HepG2 (cell line): ENCODE data around the gene RHBDD2. TPM values are rescaled to one million over a fixed set of nuclear protein-coding genes. Genes with fewer than 3 reads are reported as not detected.

Source experiments
- DPF2 ChIP-seq: sonication (generic); formaldehyde crosslinking; IDR thresholded peaks from 2 replicates; pipeline ENCODE4 v1.4.0; 2020; ENCODE audit warnings: mild to moderate bottlenecking, low read depth, missing genetic modification reagents, borderline replicate concordance
- HMGXB4 ChIP-seq, 2 experiments: sonication (generic) in 1 of 2; formaldehyde crosslinking in 1 of 2; IDR thresholded peaks; 2 replicates each; pipeline versions ENCODE4 v1.4.0 to v1.6.1; 2018 to 2020; ENCODE audit warnings: missing genetic modification reagents in 2 of 2, borderline replicate concordance in 1 of 2, low read depth in 1 of 2, mild to moderate bottlenecking in 1 of 2, missing biosample characterization in 1 of 2
- JUND ChIP-seq: sonication (generic); formaldehyde crosslinking; IDR thresholded peaks from 2 replicates; pipeline ENCODE4 v1.8.0; 2022; ENCODE audit warnings: mild to moderate bottlenecking, missing genetic modification reagents
- KDM6A ChIP-seq: IDR thresholded peaks from 2 replicates; pipeline ENCODE4 v1.6.1; 2016; ENCODE audit warnings: low read depth
- MYPOP ChIP-seq: sonication (generic); formaldehyde crosslinking; IDR thresholded peaks from 2 replicates; pipeline ENCODE4 v1.8.1; 2023; ENCODE audit warnings: mild to moderate bottlenecking, moderate library complexity, missing genetic modification reagents
- NFKBIZ ChIP-seq: IDR thresholded peaks from 2 replicates; pipeline ENCODE4 v1.6.1; 2018; ENCODE audit warnings: missing genetic modification reagents, missing compliant biosample characterization
- PHF20 ChIP-seq: sonication (generic); formaldehyde crosslinking; IDR thresholded peaks from 2 replicates; pipeline ENCODE4 v1.5.0; 2020; ENCODE audit warnings: mild to moderate bottlenecking, missing genetic modification reagents
- PITX1 ChIP-seq: sonication (generic); formaldehyde crosslinking; IDR thresholded peaks from 2 replicates; pipeline ENCODE4 v1.5.1; 2020; ENCODE audit warnings: mild to moderate bottlenecking, missing genetic modification reagents
- POLR2AphosphoS2 ChIP-seq: IDR thresholded peaks from 2 replicates; pipeline ENCODE4 v1.6.1; 2011; ENCODE audit warnings: low read depth, low read length, improper control_type of control experiment
- SOX13 ChIP-seq, 3 experiments: fragments of 450-650 bp in 1 of 3; sonication (generic) in 1 of 3; formaldehyde crosslinking in 1 of 3; IDR thresholded peaks in 2 of 3; conservative IDR thresholded peaks in 1 of 3; 2 replicates each; pipeline versions ENCODE4 v1.5.0 to v1.6.1; 2016 to 2020; ENCODE audit warnings: antibody characterized with exemption in 1 of 3, mild to moderate bottlenecking in 1 of 3, missing compliant biosample characterization in 1 of 3, missing genetic modification reagents in 1 of 3, moderate library complexity in 1 of 3
- SRSF4 ChIP-seq: fragments of 200-400 bp; formaldehyde crosslinking; IDR thresholded peaks from one replicate; pipeline ENCODE4 v1.6.1; 2018; ENCODE audit warnings: mild to moderate bottlenecking, low read depth, low read length, moderate library complexity; ENCODE audit not compliant: poor library complexity, severe bottlenecking
- STAT5B ChIP-seq: sonication (generic); formaldehyde crosslinking; IDR thresholded peaks from 2 replicates; pipeline ENCODE4 v1.4.0; 2020; ENCODE audit warnings: missing genetic modification reagents
- THRA ChIP-seq: sonication (generic); formaldehyde crosslinking; IDR thresholded peaks from 2 replicates; pipeline ENCODE4 v1.4.0; 2020; ENCODE audit warnings: missing genetic modification reagents, borderline replicate concordance
- ZBTB25 ChIP-seq: IDR thresholded peaks from 2 replicates; pipeline ENCODE4 v1.6.1; 2018; ENCODE audit warnings: missing genetic modification reagents
- ZFP36L2 ChIP-seq: sonication (generic); formaldehyde crosslinking; IDR thresholded peaks from 2 replicates; pipeline ENCODE4 v1.4.0; 2020; ENCODE audit warnings: missing genetic modification reagents
- ZNF350 ChIP-seq: sonication (generic); formaldehyde crosslinking; IDR thresholded peaks from 2 replicates; pipeline ENCODE4 v1.4.0; 2020; ENCODE audit warnings: mild to moderate bottlenecking, low read depth, missing genetic modification reagents, borderline replicate concordance
- ZNF414 ChIP-seq: sonication (generic); formaldehyde crosslinking; IDR thresholded peaks from 2 replicates; pipeline ENCODE4 v1.5.0; 2020; ENCODE audit warnings: missing genetic modification reagents
- ZNF431 ChIP-seq: sonication (generic); formaldehyde crosslinking; IDR thresholded peaks from 2 replicates; pipeline ENCODE4 v1.9.0; 2022; ENCODE audit warnings: missing genetic modification reagents, low read depth, mild to moderate bottlenecking, borderline replicate concordance
- ZNF704 ChIP-seq: sonication (generic); formaldehyde crosslinking; IDR thresholded peaks from 2 replicates; pipeline ENCODE4 v1.8.1; 2023; ENCODE audit warnings: mild to moderate bottlenecking, inconsistent platforms, moderate library complexity, missing genetic modification reagents, borderline replicate concordance
- ZSCAN31 ChIP-seq: sonication (generic); formaldehyde crosslinking; IDR thresholded peaks from 2 replicates; pipeline ENCODE4 v1.5.0; 2020; ENCODE audit warnings: low read depth, mild to moderate bottlenecking, missing genetic modification reagents
- polyA plus RNA-seq, 8 experiments: library from polyadenylated mRNA; depleted of rRNA in 3 of 8; stranded (reverse) in 7 of 8; unstranded in 1 of 8; fragments of >200 nt; fragmentation: Illumina TruSeq in 4 of 8; extraction: Trizol in 4 of 8; gene quantifications; 2 replicates each; pipeline versions ENCODE4 v1.2.1 to v1.2.3, GENCODE V29; 2011 to 2016; ENCODE audit warnings: low read depth in 4 of 8, missing spikeins in 1 of 8, mixed read lengths in 1 of 8; ENCODE audit not compliant: insufficient read depth in 1 of 8
- total RNA-seq, 5 experiments: library from RNA; depleted of rRNA; stranded (reverse); fragments of >200 nt; fragmentation: Illumina TruSeq; extraction: Trizol; gene quantifications; 2 replicates each; pipeline ENCODE4 v1.2.3, GENCODE V29; 2016; ENCODE audit warnings: low read depth in 1 of 5

The RHBDD2 gene
- total and polyA plus RNA-seq, 2 of the 13 experiments (the other 11 are each of a cell fraction or from before 2014, with no cell fraction given) = 23.1 to 26.4 TPM

- peak; percentile 97 for TF ChIP-seq THRA (CRISPR knock-in tag)
- no peak for TF ChIP-seq STAT5B (CRISPR knock-in tag)
- TF ChIP-seq ZNF350 (CRISPR knock-in tag) = peak; percentile 93
- peak; percentile 80 for TF ChIP-seq PITX1 (CRISPR knock-in tag)
- peak; percentile 44; the same call in 1 of the 2 replicates for TF ChIP-seq ZSCAN31 (CRISPR knock-in tag)
- peak; percentile 79 for TF ChIP-seq SOX13 (IDR thresholded peaks at IDR 0.05)
- peak in 1 of 2 experiments; percentile 94; a peak in 2 of 4 replicates for TF ChIP-seq SOX13 (CRISPR knock-in tag; conservative IDR thresholded peaks at IDR 0.05 in 1 of 2, IDR thresholded peaks at IDR 0.05 in 1 of 2)
- peak; percentile 62; the same call in 1 of the 2 replicates for TF ChIP-seq ZBTB25 (CRISPR knock-in tag)
- TF ChIP-seq HMGXB4 (CRISPR knock-in tag; IDR thresholded peaks at IDR 0.05; ENCODE audit: borderline replicate concordance in 1 of 2, low read depth in 1 of 2) = peak; percentile 29 to 63; a peak in 2 of 4 replicates
- peak; percentile 89 for TF ChIP-seq DPF2 (CRISPR knock-in tag)
- TF ChIP-seq PHF20 (CRISPR knock-in tag) = peak; percentile 16; the same call in 1 of the 2 replicates
- no peak for TF ChIP-seq ZFP36L2
- no peak for TF ChIP-seq ZNF704 (CRISPR knock-in tag)
- TF ChIP-seq ZNF431 (CRISPR knock-in tag) = peak; percentile 73; the same call in 1 of the 2 replicates
- peak; percentile 89 for TF ChIP-seq KDM6A (CRISPR knock-in tag)
- peak; percentile 93; the same call in 1 of the 2 replicates for TF ChIP-seq NFKBIZ (CRISPR knock-in tag)
- peak; percentile 90; the same call in 1 of the 2 replicates for TF ChIP-seq MYPOP (CRISPR knock-in tag)
- TF ChIP-seq ZNF414 = peak; percentile 49; the same call in 1 of the 2 replicates
- peak; percentile 81; the same call in 1 of the 2 replicates for TF ChIP-seq POLR2AphosphoS2
- TF ChIP-seq JUND (CRISPR knock-in tag) = peak; percentile 77
- no peak for TF ChIP-seq SRSF4
Measured at GRCh38 chr7:75920431-75921161, 41.8 kb downstream of the RHBDD2 start (continued).
